MM.1S (cell line): Measurements from ENCODE around the gene SYNE2.

Experiments used
- DNase-seq: peaks from one replicate; pipeline ENCODE4 v3.0.0-alpha.2; 2015
- H2AFZ ChIP-seq: fragments of 300-600 bp; sonication (generic); 2 replicates; pipeline ENCODE4 v1.6.0; 2016; ENCODE audit warnings: antibody characterized with exemption, low read length
- H3F3A ChIP-seq: fragments of 300-600 bp; sonication (generic); 2 replicates; pipeline ENCODE4 v1.6.1; 2016; ENCODE audit warnings: mild to moderate bottlenecking, antibody characterized with exemption, low read length, moderate library complexity, mixed read lengths; ENCODE audit not compliant: insufficient read depth
- H3K27ac ChIP-seq: fragments of 300-600 bp; sonication (generic); 2 replicates; pipeline ENCODE4 v1.5.1; 2016; ENCODE audit warnings: mild to moderate bottlenecking, low read length
- H3K27me3 ChIP-seq: fragments of 300-600 bp; sonication (generic); replicated peaks from 2 replicates; pipeline ENCODE4 v1.6.0; 2016; ENCODE audit warnings: low read length; ENCODE audit not compliant: insufficient read depth
- H3K36me3 ChIP-seq: fragments of 300-600 bp; sonication (generic); replicated peaks from 2 replicates; pipeline ENCODE4 v1.6.1; 2016; ENCODE audit warnings: mild to moderate bottlenecking, low read length, mixed read lengths; ENCODE audit not compliant: insufficient read depth
- H3K4me1 ChIP-seq: fragments of 300-600 bp; sonication (generic); 2 replicates; pipeline ENCODE4 v1.6.1; 2016; ENCODE audit warnings: low read length, mixed read lengths
- H3K4me2 ChIP-seq: fragments of 300-600 bp; sonication (generic); 2 replicates; pipeline ENCODE4 v1.6.0; 2016; ENCODE audit warnings: low read depth, low read length
- H3K4me3 ChIP-seq: fragments of 300-600 bp; sonication (generic); 2 replicates; pipeline ENCODE4 v1.5.1; 2016; ENCODE audit warnings: low read length, mixed read lengths
- H3K79me2 ChIP-seq: fragments of 300-600 bp; sonication (generic); 2 replicates; pipeline ENCODE4 v1.6.1; 2016; ENCODE audit warnings: mixed run types, low read length, mixed read lengths
- H3K9ac ChIP-seq: fragments of 300-600 bp; sonication (generic); 2 replicates; pipeline ENCODE4 v1.6.1; 2016; ENCODE audit warnings: low read length, mixed read lengths
- H3K9me2 ChIP-seq: fragments of 300-600 bp; sonication (generic); replicated peaks from 2 replicates; pipeline ENCODE4 v1.6.1; 2016; ENCODE audit warnings: mild to moderate bottlenecking, low read length, mixed read lengths; ENCODE audit not compliant: insufficient read depth
- H3K9me3 ChIP-seq: fragments of 300-600 bp; sonication (generic); replicated peaks from 2 replicates; pipeline ENCODE4 v1.6.1; 2016; ENCODE audit warnings: mild to moderate bottlenecking, low read length, mixed read lengths; ENCODE audit not compliant: insufficient read depth
- H4K20me1 ChIP-seq: fragments of 300-600 bp; sonication (generic); 2 replicates; pipeline ENCODE4 v1.6.1; 2016; ENCODE audit warnings: mild to moderate bottlenecking, low read length, moderate library complexity, mixed read lengths; ENCODE audit not compliant: insufficient read depth
- CTCF ChIP-seq: fragments of 300-600 bp; sonication (generic); IDR thresholded peaks from 2 replicates; pipeline ENCODE4 v1.5.1; 2016; ENCODE audit warnings: antibody characterized with exemption, low read length, mixed read lengths
- EZH2 ChIP-seq: fragments of 300-600 bp; sonication (generic); optimal IDR thresholded peaks from 2 replicates; pipeline ENCODE3; 2017; ENCODE audit warnings: low read depth, mild to moderate bottlenecking, antibody characterized with exemption, low read length, mixed read lengths
- EZH2phosphoT487 ChIP-seq: fragments of 300-600 bp; sonication (generic); IDR thresholded peaks from 2 replicates; pipeline ENCODE4 v1.6.1; 2018; ENCODE audit warnings: antibody characterized with exemption, low read length

The SYNE2 gene

DNA sequence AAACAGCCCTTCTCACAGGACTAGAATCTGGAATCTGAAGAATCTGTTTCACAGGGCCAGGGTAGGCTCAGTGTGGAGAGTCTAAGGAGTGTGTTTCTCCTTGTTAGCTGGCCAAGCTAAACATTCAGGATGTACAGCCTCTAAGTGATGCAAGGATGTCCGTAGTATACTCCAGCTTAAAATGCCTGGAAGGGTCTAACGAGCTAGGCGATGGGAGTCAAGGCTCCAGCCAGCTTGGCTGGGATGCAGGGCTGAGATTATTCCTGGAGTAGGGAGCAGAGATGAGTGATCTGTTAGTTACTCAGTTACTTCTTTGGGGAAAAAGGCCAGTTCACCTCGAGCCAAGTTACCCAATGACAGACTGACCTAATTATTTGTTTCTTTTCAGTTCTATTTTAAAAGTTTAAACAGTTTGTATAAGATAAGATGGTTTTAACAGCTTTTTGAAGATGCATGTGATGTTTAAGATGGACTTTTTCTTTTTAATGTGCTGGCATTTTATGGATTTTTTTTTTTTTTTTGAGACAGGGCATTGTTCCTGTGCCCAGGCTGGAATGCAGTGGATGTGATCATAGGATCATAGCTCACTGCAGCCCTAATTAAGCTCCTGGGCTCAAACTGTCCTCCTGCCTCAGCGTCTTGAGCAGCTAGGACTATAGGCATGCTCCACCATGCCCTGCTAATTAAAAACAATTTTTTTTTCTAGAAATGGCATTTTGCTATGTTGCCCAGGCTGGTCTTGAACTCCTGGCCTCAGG lies 41.1 kb downstream of the SYNE2 start:
- TF ChIP-seq EZH2phosphoT487 (no peak), EZH2 (no peak), CTCF (no peak)
- Histone ChIP-seq H3F3A (no peaks in the 10 kb centered on the region), H3K79me2 (no peaks in the 10 kb centered on the region), H3K9ac (no peak overlapping the region), H3K9me2 (no peaks in the 10 kb centered on the region), H3K4me1 (no peaks in the 10 kb centered on the region), H3K36me3 (no peaks in the 10 kb centered on the region), H3K9me3 (no peaks in the 10 kb centered on the region), H3K4me2 (no peak overlapping the region), H3K27ac (no peak overlapping the region), H3K4me3 (no peak overlapping the region), H4K20me1 (no peaks in the 10 kb centered on the region), H3K27me3 (no peaks in the 10 kb centered on the region), H2AFZ (no peak overlapping the region)
- DNase-seq = no peak

DNA sequence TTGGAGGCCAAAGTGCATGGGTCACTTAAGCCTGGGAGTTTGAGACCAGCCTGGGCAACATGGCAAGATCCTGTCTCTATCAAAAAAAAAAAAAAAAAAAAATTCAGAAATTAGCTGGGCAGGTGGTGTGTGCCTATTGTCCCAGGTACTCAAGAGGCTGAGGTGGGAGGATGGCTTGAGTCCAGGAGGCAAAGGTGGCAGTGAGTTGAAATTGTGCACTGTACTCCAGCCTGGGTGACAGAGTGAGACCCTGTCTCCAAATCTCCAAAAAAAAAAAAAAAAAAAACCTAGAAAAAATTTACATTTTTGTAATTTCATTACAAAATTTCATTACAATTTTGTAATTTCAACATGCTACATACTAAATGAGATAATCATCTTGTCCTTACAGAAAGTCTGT lies 42.7 kb downstream of the SYNE2 start:
- Histone ChIP-seq H3K9me3 (no peaks in the 10 kb centered on the region), H3K9me2 (no peaks in the 10 kb centered on the region), H3K79me2 (no peaks in the 10 kb centered on the region), H3K27ac (no peak overlapping the region), H3K27me3 (no peaks in the 10 kb centered on the region), H3K4me3 (no peak overlapping the region), H3F3A (no peaks in the 10 kb centered on the region), H3K9ac (no peak overlapping the region), H4K20me1 (no peaks in the 10 kb centered on the region), H3K36me3 (no peaks in the 10 kb centered on the region), H2AFZ (no peak overlapping the region), H3K4me2 (no peak overlapping the region), H3K4me1 (no peaks in the 10 kb centered on the region)
- TF ChIP-seq EZH2 = no peak
- no peak for TF ChIP-seq EZH2phosphoT487
- TF ChIP-seq CTCF = no peak
- DNase-seq = no peak

GRCh38 chr14:63896278-63896720 lies 43.5 kb downstream of the SYNE2 start:
- H2AFZ ChIP-seq = no peak overlapping the region
- no peaks in the 10 kb centered on the region for H3F3A ChIP-seq
- TF ChIP-seq CTCF = no peak
- TF ChIP-seq EZH2 = no peak
- TF ChIP-seq EZH2phosphoT487 = no peak
- no peak overlapping the region for H3K9ac ChIP-seq
- no peaks in the 10 kb centered on the region for H3K27me3 ChIP-seq
- H3K27ac ChIP-seq = no peak overlapping the region
- H3K9me3 ChIP-seq = no peaks in the 10 kb centered on the region
- DNase-seq = no peak
- H3K4me1 ChIP-seq = no peaks in the 10 kb centered on the region
- H3K9me2 ChIP-seq = no peaks in the 10 kb centered on the region
- H4K20me1 ChIP-seq = no peaks in the 10 kb centered on the region
- H3K4me2 ChIP-seq = no peak overlapping the region
- no peaks in the 10 kb centered on the region for H3K79me2 ChIP-seq
- H3K36me3 ChIP-seq = no peaks in the 10 kb centered on the region
- H3K4me3 ChIP-seq = no peak overlapping the region
